K562 (cell line): ENCODE measurements around the gene ITGAL. TPM values are rescaled to one million over a fixed set of nuclear protein-coding genes. Genes with fewer than 3 reads are reported as not detected.

Experiments used
- DDX20 ChIP-seq: fragments of 450-650 bp; IDR thresholded peaks from 2 replicates; pipeline ENCODE4 v1.6.1; 2016; ENCODE audit warnings: missing genetic modification characterization, low read depth, mild to moderate bottlenecking, missing compliant biosample characterization, moderate library complexity
- E2F3 ChIP-seq: fragments of 250-450 bp; sonication (Bioruptor Pico); IDR thresholded peaks from 2 replicates; pipeline ENCODE4 v1.4.0; 2020; ENCODE audit warnings: mild to moderate bottlenecking
- E2F6 ChIP-seq, 2 experiments: IDR thresholded peaks; 2 replicates each; pipeline ENCODE4 v1.6.1; 2011; ENCODE audit warnings: borderline replicate concordance in 1 of 2, control low read depth in 1 of 2, low read depth in 1 of 2, low read length in 1 of 2, mild to moderate bottlenecking in 1 of 2, mixed read lengths in 1 of 2, moderate library complexity in 1 of 2; ENCODE audit not compliant: insufficient read depth in 1 of 2, insufficient read length in 1 of 2, poor library complexity in 1 of 2, severe bottlenecking in 1 of 2; ENCODE audit errors: extremely low read depth in 1 of 2
- FOSL1 ChIP-seq: fragments of 200-800 bp; sonication (Bioruptor generic); conservative IDR thresholded peaks from 2 replicates; pipeline ENCODE4 v1.6.1; 2016; ENCODE audit warnings: missing genetic modification characterization, missing compliant biosample characterization
- FOXK2 ChIP-seq, 2 experiments: fragments of 450-650 bp; IDR thresholded peaks in 1 of 2; conservative IDR thresholded peaks in 1 of 2; 2 replicates each; pipeline ENCODE4 v1.6.1; 2016; ENCODE audit warnings: low read depth in 2 of 2, mild to moderate bottlenecking in 1 of 2
- MYC ChIP-seq, 2 experiments: fragments of 250-450 bp in 1 of 2; sonication (Bioruptor Pico) in 1 of 2; IDR thresholded peaks; 2 replicates each; pipeline versions ENCODE4 v1.5.1 to v1.6.1; 2012 to 2021; ENCODE audit warnings: low read depth in 2 of 2, borderline replicate concordance in 1 of 2, improper control_type of control experiment in 1 of 2, low read length in 1 of 2, mild to moderate bottlenecking in 1 of 2, moderate library complexity in 1 of 2
- NUFIP1 ChIP-seq: fragments of 450-650 bp; IDR thresholded peaks from 2 replicates; pipeline ENCODE4 v1.6.1; 2018; ENCODE audit not compliant: partially characterized antibody
- TSC22D4 ChIP-seq: fragments of 450-650 bp; IDR thresholded peaks from 2 replicates; pipeline ENCODE4 v1.6.1; 2016; ENCODE audit warnings: missing genetic modification characterization, missing biosample characterization, control low read depth
- XRCC3 ChIP-seq: fragments of 450-650 bp; IDR thresholded peaks from 2 replicates; pipeline ENCODE4 v1.6.1; 2017; ENCODE audit warnings: mild to moderate bottlenecking, moderate library complexity
- ZFP36 ChIP-seq: fragments of 150-350 bp; IDR thresholded peaks from 2 replicates; pipeline ENCODE4 v1.6.1; 2018; ENCODE audit warnings: low read length, low read depth; ENCODE audit not compliant: partially characterized antibody
- ZKSCAN1 ChIP-seq: fragments of 150-350 bp; IDR thresholded peaks from 2 replicates; pipeline ENCODE4 v1.6.1; 2016; ENCODE audit warnings: low read depth, low read length
- ZNF3 ChIP-seq: fragments of 250-450 bp; sonication (Bioruptor Pico); IDR thresholded peaks from 2 replicates; pipeline ENCODE4 v1.5.0; 2021; ENCODE audit warnings: mild to moderate bottlenecking, moderate library complexity
- polyA plus RNA-seq, 8 experiments: library from polyadenylated mRNA; depleted of rRNA in 4 of 8; stranded (reverse) in 5 of 8; unstranded in 3 of 8; fragments of >200 nt; fragmentation: Nextera tagmentation in 2 of 8; fragmentation: Illumina TruSeq in 1 of 8; extraction: Ambion mirVana in 2 of 8; extraction: Trizol in 1 of 8; gene quantifications; 2 replicates each; pipeline versions ENCODE4 v1.2.1 to v1.2.3, GENCODE V29; 2011 to 2014; ENCODE audit warnings: inconsistent platforms in 1 of 8, missing spikeins in 1 of 8
- total RNA-seq, 7 experiments: library from RNA; depleted of rRNA in 6 of 7; stranded (reverse); fragments of >200 nt in 6 of 7; fragmentation: Illumina TruSeq in 2 of 7; extraction: Trizol in 2 of 7; gene quantifications; 2 replicates each; pipeline versions ENCODE4 v1.2.1 to v1.2.3, GENCODE V29; 2011 to 2021; ENCODE audit warnings: low replicate concordance in 1 of 7
- TF ChIP-seq, protein P1 (sequence below): fragments of 450-650 bp; IDR thresholded peaks from 2 replicates; pipeline ENCODE4 v1.7.1; 2018; ENCODE audit warnings: mild to moderate bottlenecking, low read depth; ENCODE audit not compliant: partially characterized antibody
- TF ChIP-seq, protein P2 (sequence below): fragments of 450-650 bp; IDR thresholded peaks from 2 replicates; pipeline ENCODE4 v1.6.1; 2016; ENCODE audit warnings: low read depth

Gene ITGAL
- total and polyA plus RNA-seq, 9 of the 15 experiments (the other 6 are each of a cell fraction or from before 2014, with no cell fraction given) = 0.01 to 0.53 TPM; not detected in 7

DNA sequence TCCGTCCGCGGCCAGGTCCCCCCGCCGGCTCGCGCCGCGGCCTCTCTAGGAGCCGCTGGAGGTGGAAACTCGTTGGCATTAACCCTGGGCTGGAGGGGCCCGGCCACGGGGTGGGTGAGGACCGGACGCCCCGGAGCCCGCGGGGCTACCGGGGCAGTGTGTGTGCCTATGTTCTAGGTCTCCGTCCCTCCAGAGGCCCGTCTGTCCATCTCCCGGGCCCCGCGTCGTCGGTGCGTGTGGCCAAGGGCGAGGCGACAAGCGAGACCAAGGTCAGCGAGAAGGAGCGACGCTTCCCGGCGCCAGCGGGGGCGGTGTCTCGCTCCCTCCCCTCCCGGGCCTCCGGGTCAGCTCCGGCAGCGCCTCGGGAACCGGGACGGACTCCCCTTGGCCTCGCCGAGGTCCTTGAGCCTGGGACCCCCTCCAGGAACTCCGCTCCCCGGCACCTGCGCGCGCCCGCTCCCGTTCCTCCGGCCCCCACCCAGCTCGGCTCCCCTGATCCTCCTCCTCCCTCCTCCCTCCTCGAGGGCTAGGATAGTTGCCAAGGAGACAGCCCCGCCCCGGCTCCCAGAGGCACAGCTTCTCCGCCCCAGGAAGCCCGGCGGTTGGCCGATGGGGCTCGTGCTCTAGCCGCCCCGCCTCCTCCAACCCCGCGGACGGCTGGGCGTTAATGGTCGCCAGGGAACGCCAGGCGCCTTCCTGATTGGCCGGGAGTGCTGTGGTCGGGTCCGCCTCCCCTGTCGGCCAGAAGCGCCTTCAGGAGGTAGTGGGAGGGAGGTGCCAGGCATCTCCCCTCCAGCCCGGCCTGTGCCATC, 54.5 kb downstream of the ITGAL start (continued):
- TF ChIP-seq E2F6 (IDR thresholded peaks at IDR 0.05; ENCODE audit: borderline replicate concordance in 1 of 2, extremely low read depth in 1 of 2, insufficient read depth in 1 of 2, insufficient read length in 1 of 2, low read depth in 1 of 2, low read length in 1 of 2, poor library complexity in 1 of 2, severe bottlenecking in 1 of 2) (peak; percentile 9 to 59), XRCC3 (no peak), ZFP36 (no peak), E2F3 (CRISPR knock-in tag) (0 out of 2 replicates have a peak, but pooled peaks have one; percentile 65), FOSL1 (0 out of 2 replicates have a peak, but pooled peaks have one; percentile 17), ZKSCAN1 (peak; percentile 10), DDX20 (tag) (no peak), FOXK2 (conservative IDR thresholded peaks at IDR 0.05 in 1 of 2, IDR thresholded peaks at IDR 0.05 in 1 of 2; ENCODE audit: low read depth in 2 of 2) (peak in 1 of 2 experiments; percentile 11; a peak in 2 of 4 replicates), ZNF3 (CRISPR knock-in tag) (no peak), NUFIP1 (no peak), TSC22D4 (tag) (no peak), MYC (IDR thresholded peaks at IDR 0.05; ENCODE audit: low read depth, low read length) (peak; percentile 67), MYC (CRISPR knock-in tag; IDR thresholded peaks at IDR 0.05; ENCODE audit: borderline replicate concordance, low read depth) (no peak; the same call in 1 of the 2 replicates)
- TF ChIP-seq, protein P1, sequence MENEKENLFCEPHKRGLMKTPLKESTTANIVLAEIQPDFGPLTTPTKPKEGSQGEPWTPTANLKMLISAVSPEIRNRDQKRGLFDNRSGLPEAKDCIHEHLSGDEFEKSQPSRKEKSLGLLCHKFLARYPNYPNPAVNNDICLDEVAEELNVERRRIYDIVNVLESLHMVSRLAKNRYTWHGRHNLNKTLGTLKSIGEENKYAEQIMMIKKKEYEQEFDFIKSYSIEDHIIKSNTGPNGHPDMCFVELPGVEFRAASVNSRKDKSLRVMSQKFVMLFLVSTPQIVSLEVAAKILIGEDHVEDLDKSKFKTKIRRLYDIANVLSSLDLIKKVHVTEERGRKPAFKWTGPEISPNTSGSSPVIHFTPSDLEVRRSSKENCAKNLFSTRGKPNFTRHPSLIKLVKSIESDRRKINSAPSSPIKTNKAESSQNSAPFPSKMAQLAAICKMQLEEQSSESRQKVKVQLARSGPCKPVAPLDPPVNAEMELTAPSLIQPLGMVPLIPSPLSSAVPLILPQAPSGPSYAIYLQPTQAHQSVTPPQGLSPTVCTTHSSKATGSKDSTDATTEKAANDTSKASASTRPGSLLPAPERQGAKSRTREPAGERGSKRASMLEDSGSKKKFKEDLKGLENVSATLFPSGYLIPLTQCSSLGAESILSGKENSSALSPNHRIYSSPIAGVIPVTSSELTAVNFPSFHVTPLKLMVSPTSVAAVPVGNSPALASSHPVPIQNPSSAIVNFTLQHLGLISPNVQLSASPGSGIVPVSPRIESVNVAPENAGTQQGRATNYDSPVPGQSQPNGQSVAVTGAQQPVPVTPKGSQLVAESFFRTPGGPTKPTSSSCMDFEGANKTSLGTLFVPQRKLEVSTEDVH = no peak
- TF ChIP-seq, protein P2, sequence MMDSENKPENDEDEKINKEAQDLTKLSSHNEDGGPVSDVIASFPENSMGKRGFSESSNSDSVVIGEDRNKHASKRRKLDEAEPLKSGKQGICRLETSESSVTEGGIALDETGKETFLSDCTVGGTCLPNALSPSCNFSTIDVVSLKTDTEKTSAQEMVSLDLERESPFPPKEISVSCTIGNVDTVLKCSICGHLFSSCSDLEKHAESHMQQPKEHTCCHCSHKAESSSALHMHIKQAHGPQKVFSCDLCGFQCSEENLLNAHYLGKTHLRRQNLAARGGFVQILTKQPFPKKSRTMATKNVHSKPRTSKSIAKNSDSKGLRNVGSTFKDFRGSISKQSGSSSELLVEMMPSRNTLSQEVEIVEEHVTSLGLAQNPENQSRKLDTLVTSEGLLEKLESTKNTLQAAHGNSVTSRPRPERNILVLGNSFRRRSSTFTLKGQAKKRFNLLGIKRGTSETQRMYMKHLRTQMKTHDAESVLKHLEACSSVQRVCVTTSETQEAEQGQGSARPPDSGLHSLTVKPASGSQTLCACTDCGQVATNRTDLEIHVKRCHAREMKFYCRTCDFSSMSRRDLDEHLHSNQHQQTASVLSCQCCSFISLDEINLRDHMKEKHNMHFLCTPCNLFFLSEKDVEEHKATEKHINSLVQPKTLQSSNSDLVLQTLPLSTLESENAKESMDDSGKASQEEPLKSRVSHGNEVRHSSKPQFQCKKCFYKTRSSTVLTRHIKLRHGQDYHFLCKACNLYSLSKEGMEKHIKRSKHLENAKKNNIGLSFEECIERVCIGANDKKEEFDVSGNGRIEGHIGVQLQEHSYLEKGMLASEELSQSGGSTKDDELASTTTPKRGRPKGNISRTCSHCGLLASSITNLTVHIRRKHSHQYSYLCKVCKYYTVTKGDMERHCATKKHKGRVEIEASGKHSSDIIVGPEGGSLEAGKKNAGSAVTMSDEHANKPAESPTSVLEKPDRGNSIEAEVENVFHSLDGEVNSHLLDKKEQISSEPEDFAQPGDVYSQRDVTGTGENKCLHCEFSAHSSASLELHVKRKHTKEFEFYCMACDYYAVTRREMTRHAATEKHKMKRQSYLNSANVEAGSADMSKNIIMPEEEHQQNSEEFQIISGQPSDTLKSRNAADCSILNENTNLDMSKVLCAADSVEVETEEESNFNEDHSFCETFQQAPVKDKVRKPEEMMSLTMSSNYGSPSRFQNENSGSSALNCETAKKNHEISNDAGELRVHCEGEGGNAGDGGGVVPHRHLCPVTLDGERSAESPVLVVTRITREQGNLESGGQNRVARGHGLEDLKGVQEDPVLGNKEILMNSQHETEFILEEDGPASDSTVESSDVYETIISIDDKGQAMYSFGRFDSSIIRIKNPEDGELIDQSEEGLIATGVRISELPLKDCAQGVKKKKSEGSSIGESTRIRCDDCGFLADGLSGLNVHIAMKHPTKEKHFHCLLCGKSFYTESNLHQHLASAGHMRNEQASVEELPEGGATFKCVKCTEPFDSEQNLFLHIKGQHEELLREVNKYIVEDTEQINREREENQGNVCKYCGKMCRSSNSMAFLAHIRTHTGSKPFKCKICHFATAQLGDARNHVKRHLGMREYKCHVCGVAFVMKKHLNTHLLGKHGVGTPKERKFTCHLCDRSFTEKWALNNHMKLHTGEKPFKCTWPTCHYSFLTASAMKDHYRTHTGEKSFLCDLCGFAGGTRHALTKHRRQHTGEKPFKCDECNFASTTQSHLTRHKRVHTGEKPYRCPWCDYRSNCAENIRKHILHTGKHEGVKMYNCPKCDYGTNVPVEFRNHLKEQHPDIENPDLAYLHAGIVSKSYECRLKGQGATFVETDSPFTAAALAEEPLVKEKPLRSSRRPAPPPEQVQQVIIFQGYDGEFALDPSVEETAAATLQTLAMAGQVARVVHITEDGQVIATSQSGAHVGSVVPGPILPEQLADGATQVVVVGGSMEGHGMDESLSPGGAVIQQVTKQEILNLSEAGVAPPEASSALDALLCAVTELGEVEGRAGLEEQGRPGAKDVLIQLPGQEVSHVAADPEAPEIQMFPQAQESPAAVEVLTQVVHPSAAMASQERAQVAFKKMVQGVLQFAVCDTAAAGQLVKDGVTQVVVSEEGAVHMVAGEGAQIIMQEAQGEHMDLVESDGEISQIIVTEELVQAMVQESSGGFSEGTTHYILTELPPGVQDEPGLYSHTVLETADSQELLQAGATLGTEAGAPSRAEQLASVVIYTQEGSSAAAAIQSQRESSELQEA = no peak
